Gastroesophageal sphincter (tissue), 4 donors: ENCODE measurements around the gene ATP4A. TPM values are rescaled to one million over a fixed set of nuclear protein-coding genes. Genes with fewer than 3 reads are reported as not detected.
"Not testable (repeated sequence)": the region's sequence is repeated elsewhere in the genome, so short reads cannot be mapped to it uniquely, and the experiment has no call there.

Experiments used
- ATAC-seq: fragments of 150-250 bp; one replicate; pipeline ENCODE4 v1.9.1; 2016; ENCODE audit warnings: mild to moderate bottlenecking, moderate library complexity
- H3K27ac ChIP-seq, 4 donors: fragments of 200-600 bp; sonication (generic) in 3 of 4; 1 replicate in 3 of 4; 2 replicates in 1 of 4; pipeline ENCODE4 v1.5.1; 2016 to 2019
- H3K27me3 ChIP-seq: fragments of 200-600 bp; sonication (generic); one replicate; pipeline ENCODE4 v1.5.1; 2019
- H3K36me3 ChIP-seq, 2 donors: fragments of 200-600 bp; sonication (generic); one replicate each; pipeline ENCODE4 v1.5.1; 2019; ENCODE audit warnings: control low read depth in 1 of 2
- H3K4me1 ChIP-seq, 3 donors: fragments of 200-600 bp; sonication (generic); 1 replicate in 2 of 3; 2 replicates in 1 of 3; pipeline ENCODE4 v1.5.1; 2016 to 2019; ENCODE audit warnings: control low read depth in 2 of 3
- H3K4me3 ChIP-seq, 2 donors: fragments of 200-600 bp; sonication (generic); one replicate each; pipeline ENCODE4 v1.5.1; 2019; ENCODE audit warnings: mild to moderate bottlenecking in 1 of 2, moderate library complexity in 1 of 2
- H3K9me3 ChIP-seq, 3 donors: fragments of 200-600 bp; sonication (generic); one replicate each; pipeline ENCODE4 v1.5.1; 2017 to 2019; ENCODE audit warnings: control low read depth in 2 of 3
- EP300 ChIP-seq: sonication (generic); formaldehyde crosslinking; IDR thresholded peaks from one replicate; pipeline ENCODE4 v1.6.1; 2017; ENCODE audit warnings: antibody characterized with exemption, mild to moderate bottlenecking
- POLR2A ChIP-seq, 2 donors: fragments of 450-650 bp; IDR thresholded peaks; one replicate each; pipeline ENCODE4 v1.6.1; 2017; ENCODE audit warnings: antibody characterized with exemption in 2 of 2, mild to moderate bottlenecking in 2 of 2, moderate library complexity in 1 of 2
- POLR2AphosphoS5 ChIP-seq: sonication (generic); formaldehyde crosslinking; IDR thresholded peaks from one replicate; pipeline ENCODE4 v1.6.1; 2017; ENCODE audit warnings: antibody characterized with exemption
- WGBS, 2 donors: methylation state at CpG; one replicate each; pipeline ENCODE4 v1.1.5; 2018; ENCODE audit warnings: low coverage in 1 of 2; 5-methylcytosine and 5-hydroxymethylcytosine counted together
- total RNA-seq, 4 donors: library from RNA; depleted of rRNA; stranded (reverse); fragments of >200 nt; gene quantifications; one replicate each; pipeline ENCODE4 v1.1.0, GENCODE V29; 2016
- TF ChIP-seq, protein P1 (sequence below), 4 experiments: fragments of 200-600 bp in 2 of 4; fragments of 450-650 bp in 2 of 4; sonication (generic) in 1 of 4; IDR thresholded peaks; one replicate each; pipeline ENCODE4 v1.5.1; 2017 to 2019; ENCODE audit warnings: antibody characterized with exemption in 4 of 4, mild to moderate bottlenecking in 2 of 4, moderate library complexity in 2 of 4

Gene ATP4A
- total RNA-seq, 4 donors from 2014 or later: not detected

DNA sequence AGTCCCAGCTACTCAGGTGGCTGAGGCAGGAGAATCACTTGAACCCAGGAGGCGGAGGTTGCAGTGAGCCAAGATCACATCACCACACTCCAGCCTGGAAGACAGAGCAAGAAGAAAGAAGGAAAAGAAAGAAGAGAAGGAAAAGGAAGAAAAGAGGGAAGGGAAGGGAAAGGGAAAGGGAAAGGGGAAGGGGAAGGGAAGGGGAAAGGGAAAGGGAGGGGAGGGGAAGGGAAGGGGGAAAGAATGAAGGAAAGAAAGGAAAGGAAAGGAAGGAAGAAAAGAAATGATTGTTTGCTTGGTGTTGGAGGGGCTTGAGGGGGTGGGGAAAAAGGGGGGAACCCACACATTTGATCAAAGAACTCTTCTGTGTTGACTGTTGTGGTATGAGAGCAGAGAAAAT is 32.5 kb upstream of the ATP4A start:
- no peaks in the 10 kb centered on the region for H3K36me3 ChIP-seq
- no peaks in the 10 kb centered on the region for H3K9me3 ChIP-seq
- TF ChIP-seq, protein P1, sequence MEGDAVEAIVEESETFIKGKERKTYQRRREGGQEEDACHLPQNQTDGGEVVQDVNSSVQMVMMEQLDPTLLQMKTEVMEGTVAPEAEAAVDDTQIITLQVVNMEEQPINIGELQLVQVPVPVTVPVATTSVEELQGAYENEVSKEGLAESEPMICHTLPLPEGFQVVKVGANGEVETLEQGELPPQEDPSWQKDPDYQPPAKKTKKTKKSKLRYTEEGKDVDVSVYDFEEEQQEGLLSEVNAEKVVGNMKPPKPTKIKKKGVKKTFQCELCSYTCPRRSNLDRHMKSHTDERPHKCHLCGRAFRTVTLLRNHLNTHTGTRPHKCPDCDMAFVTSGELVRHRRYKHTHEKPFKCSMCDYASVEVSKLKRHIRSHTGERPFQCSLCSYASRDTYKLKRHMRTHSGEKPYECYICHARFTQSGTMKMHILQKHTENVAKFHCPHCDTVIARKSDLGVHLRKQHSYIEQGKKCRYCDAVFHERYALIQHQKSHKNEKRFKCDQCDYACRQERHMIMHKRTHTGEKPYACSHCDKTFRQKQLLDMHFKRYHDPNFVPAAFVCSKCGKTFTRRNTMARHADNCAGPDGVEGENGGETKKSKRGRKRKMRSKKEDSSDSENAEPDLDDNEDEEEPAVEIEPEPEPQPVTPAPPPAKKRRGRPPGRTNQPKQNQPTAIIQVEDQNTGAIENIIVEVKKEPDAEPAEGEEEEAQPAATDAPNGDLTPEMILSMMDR (IDR thresholded peaks at IDR 0.05): no peak
- no peak for TF ChIP-seq POLR2A (IDR thresholded peaks at IDR 0.05)
- no peak for TF ChIP-seq POLR2AphosphoS5
- TF ChIP-seq EP300: no peak
- WGBS, 2 donors: 88 to 100% methylated on average over 1 of the region's 1 CpG
- no peak for ATAC-seq
- no peak overlapping the region for H3K4me3 ChIP-seq
- no peaks in the 10 kb centered on the region for H3K4me1 ChIP-seq
- H3K27me3 ChIP-seq: peaks cover 35% of the 10 kb centered on the region
- no peak overlapping the region for H3K27ac ChIP-seq

DNA sequence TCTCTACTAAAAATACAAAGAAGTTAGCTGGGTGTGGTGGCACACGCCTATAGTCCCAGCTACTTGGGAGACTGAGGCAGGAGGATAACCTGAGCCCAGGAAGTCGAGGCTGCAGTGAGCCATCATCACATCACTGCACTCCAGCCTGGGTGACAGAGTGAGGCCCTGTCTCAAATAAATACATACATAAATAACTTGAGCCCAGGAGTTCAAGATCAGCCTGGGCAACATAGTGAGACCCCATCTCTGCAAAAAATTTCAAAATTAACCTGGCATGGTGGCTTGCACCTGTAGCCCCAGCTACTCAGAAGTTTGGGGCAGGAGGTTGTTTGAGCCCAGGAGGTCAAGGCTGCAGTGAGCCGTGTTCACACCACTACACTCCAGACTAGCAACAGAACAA is 31.6 kb upstream of the ATP4A start:
- ATAC-seq: not testable (repeated sequence)
- 63 to 100% methylated on average over 1 to 2 of the region's 3 CpGs for WGBS, 2 donors

DNA sequence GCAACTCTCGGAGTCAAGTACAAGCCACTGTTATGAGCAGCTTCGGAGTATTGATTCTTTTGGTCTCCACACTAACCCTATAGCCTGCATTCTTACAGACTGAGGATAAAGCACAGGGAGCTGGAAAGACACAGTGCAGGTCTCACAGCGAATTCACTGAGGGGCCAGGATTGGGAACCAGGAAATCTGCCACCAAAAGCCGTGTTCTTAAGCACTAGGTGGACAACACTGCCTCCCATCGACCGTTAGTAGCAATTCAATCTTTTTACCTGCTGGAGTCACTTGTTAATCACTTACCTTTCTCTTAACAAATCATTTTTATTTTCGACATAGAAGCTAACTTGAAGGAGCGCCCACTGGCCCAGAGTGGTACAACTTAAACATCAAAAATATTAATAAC is 28.8 kb upstream of the ATP4A start:
- Histone ChIP-seq H3K36me3 (no peaks in the 10 kb centered on the region), H3K4me1 (no peaks in the 10 kb centered on the region), H3K27me3 (peaks cover 39% of the 10 kb centered on the region), H3K27ac (no peak overlapping the region), H3K4me3 (no peak overlapping the region), H3K9me3 (no peaks in the 10 kb centered on the region)
- no peak for TF ChIP-seq EP300
- TF ChIP-seq POLR2AphosphoS5: no peak
- TF ChIP-seq, protein P1 (IDR thresholded peaks at IDR 0.05): peak in 2 of 4 experiments; percentile 10 to 26
- TF ChIP-seq POLR2A (IDR thresholded peaks at IDR 0.05): no peak
- 28 to 31% methylated on average over 5 to 8 of the region's 8 CpGs for WGBS, 2 donors
- ATAC-seq: no peak

More for the DNA sequence above, 31.6 kb upstream of the ATP4A start:
- H3K4me3 ChIP-seq, H3K27ac ChIP-seq, H3K36me3 ChIP-seq, H3K9me3 ChIP-seq, H3K4me1 ChIP-seq: not testable (repeated sequence)
- H3K27me3 ChIP-seq: peaks cover 35% of the 10 kb centered on the region

DNA sequence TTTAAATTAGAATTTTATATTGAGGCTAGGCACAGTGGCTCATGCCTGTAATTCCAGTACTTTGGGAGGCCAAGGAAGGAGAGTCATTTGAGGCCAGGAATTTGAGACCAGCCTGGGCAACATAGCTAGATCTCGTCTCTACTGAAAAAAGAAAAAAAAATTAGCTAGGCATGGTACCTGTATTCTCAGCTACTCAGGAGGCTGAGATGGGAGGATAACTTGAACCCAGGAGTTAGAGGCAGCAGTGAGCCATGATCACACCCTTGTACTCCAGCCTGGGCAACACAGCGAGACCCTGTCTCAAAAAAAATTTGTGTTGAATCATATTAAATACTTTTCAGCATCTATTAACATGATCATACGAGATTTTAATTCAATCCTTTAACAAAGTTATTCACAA is 27.4 kb upstream of the ATP4A start:
- H3K36me3 ChIP-seq: no peaks in the 10 kb centered on the region
- 83 to 84% methylated on average over 2 to 3 of the region's 3 CpGs for WGBS, 2 donors
- TF ChIP-seq, protein P1 (IDR thresholded peaks at IDR 0.05): no peak
- no peak for TF ChIP-seq EP300
- no peak for TF ChIP-seq POLR2AphosphoS5
- no peak for TF ChIP-seq POLR2A (IDR thresholded peaks at IDR 0.05)
- no peak for ATAC-seq
- H3K27ac ChIP-seq: no peak overlapping the region
- no peaks in the 10 kb centered on the region for H3K9me3 ChIP-seq
- no peak overlapping the region for H3K4me3 ChIP-seq
- H3K27me3 ChIP-seq: peaks cover 50% of the 10 kb centered on the region
- no peaks in the 10 kb centered on the region for H3K4me1 ChIP-seq

DNA sequence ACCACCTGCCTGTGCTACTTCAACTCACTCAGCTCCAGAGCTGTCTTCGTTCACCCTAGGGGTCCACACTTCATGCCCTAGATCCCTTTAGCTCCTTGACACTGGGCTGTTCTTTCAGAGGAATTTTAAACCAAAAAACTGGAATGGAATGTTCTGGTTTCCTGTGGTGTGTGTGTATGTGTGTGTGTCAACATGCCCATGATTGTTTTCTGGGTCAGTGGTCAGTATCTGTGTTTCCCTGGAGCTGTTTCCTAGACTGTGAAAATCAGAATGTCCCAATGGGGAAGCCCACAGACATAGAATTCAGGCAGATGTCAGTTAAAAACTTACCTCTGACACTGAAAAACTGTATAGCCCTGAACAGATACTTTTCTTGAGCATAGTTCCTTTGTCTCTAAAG is 23.9 kb upstream of the ATP4A start:
- no peak for ATAC-seq
- WGBS, 2 donors: 40% methylated on average over 1 of the region's 1 CpG

DNA sequence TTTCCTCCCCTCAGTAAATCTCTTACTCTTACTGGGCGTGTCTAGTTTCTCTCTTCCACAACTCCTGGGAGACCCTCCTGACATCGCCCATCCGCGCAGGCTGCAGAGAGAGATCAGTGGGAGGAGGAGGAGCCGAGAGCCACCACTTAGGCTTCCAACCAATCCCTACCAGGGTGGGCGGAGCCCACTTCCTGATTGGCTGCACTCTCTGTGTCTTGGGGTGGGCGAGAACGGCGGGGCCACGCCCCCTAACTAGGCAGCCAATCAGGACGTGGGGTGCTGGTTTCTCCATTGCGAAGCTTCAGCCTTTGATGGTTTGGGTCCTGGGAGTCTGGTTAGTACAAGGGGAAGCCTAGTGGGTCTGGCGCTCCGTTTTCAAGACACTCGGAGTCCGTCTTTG is 22.4 kb upstream of the ATP4A start, which contains the start of gene PMIS2:
Gene PMIS2 (plus strand): TSS at position 326 of the 400 bp plus-strand sequence. CDS start 87 bp downstream, outside the sequence.
- Histone ChIP-seq H3K4me3 (no peak within 1 kb of the TSS), H3K27me3 (peaks cover 51% of the 10 kb centered on the region), H3K36me3 (no peaks in the 10 kb centered on the region), H3K27ac (no peak within 1 kb of the TSS), H3K4me1 (no peaks in the 10 kb centered on the region), H3K9me3 (peaks cover 0 to 4% (median 0%) of the 10 kb centered on the region in 3 donors)
- TF ChIP-seq, protein P1 (IDR thresholded peaks at IDR 0.05): no peak
- TF ChIP-seq POLR2AphosphoS5: no peak
- no peak for TF ChIP-seq EP300
- no peak for TF ChIP-seq POLR2A (IDR thresholded peaks at IDR 0.05)
- no peak for ATAC-seq
- WGBS, 2 donors: 60% methylated on average over 2 of the region's 16 CpGs; no CpG with 5 or more reads in 1 of the 2 donors

More for the DNA sequence above, 23.9 kb upstream of the ATP4A start:
- no peaks in the 10 kb centered on the region for H3K36me3 ChIP-seq
- H3K27ac ChIP-seq: no peak overlapping the region
- no peaks in the 10 kb centered on the region for H3K4me1 ChIP-seq
- no peak overlapping the region for H3K4me3 ChIP-seq
- TF ChIP-seq POLR2AphosphoS5 (no peak), EP300 (no peak), POLR2A (IDR thresholded peaks at IDR 0.05) (no peak)
- H3K9me3 ChIP-seq: no peaks in the 10 kb centered on the region
- H3K27me3 ChIP-seq: peaks cover 59% of the 10 kb centered on the region
